SK-N-SH (cell line): Measurements from ENCODE around the gene DAPP1.

Source experiments
- EZH2phosphoT487 ChIP-seq: fragments of 200-600 bp; sonication (generic); IDR thresholded peaks from 2 replicates; pipeline ENCODE4 v1.6.1; 2017; ENCODE audit warnings: low read depth, mixed run types, mild to moderate bottlenecking, antibody characterized with exemption, moderate library complexity, borderline replicate concordance
- MXI1 ChIP-seq: IDR thresholded peaks from 2 replicates; pipeline ENCODE4 v1.6.1; 2012; ENCODE audit warnings: mild to moderate bottlenecking, low read depth, low read length, improper control_type of control experiment
- NFIC ChIP-seq: IDR thresholded peaks from 2 replicates; pipeline ENCODE4 v1.4.0; 2012; ENCODE audit warnings: borderline replicate concordance
- NRF1 ChIP-seq: IDR thresholded peaks from 2 replicates; pipeline ENCODE4 v1.6.1; 2012; ENCODE audit warnings: low read depth, mild to moderate bottlenecking, low read length
- POLR2AphosphoS5 ChIP-seq: IDR thresholded peaks from 2 replicates; pipeline ENCODE4 v1.6.1; 2012; ENCODE audit warnings: low read depth, low read length
- RCOR1 ChIP-seq: fragments of 150-350 bp; IDR thresholded peaks from 2 replicates; pipeline ENCODE4 v1.6.1; 2017; ENCODE audit warnings: antibody characterized with exemption, low read length
- RFX5 ChIP-seq: IDR thresholded peaks from 2 replicates; pipeline ENCODE4 v1.6.1; 2012; ENCODE audit warnings: mild to moderate bottlenecking, improper control_type of control experiment, low read length
- SIN3A ChIP-seq: IDR thresholded peaks from 2 replicates; pipeline ENCODE4 v1.6.1; 2012; ENCODE audit warnings: low read depth, mild to moderate bottlenecking, low read length, moderate library complexity, borderline replicate concordance
- TCF12 ChIP-seq: IDR thresholded peaks from 2 replicates; pipeline ENCODE4 v1.4.0; 2012
- TEAD4 ChIP-seq: IDR thresholded peaks from 2 replicates; pipeline ENCODE4 v1.4.0; 2012; ENCODE audit warnings: mild to moderate bottlenecking, borderline replicate concordance; ENCODE audit not compliant: insufficient read depth
- TF ChIP-seq, protein P1 (sequence below): fragments of 200-600 bp; sonication (generic); IDR thresholded peaks from 2 replicates; pipeline ENCODE4 v1.6.1; 2017; ENCODE audit warnings: antibody characterized with exemption, mild to moderate bottlenecking, moderate library complexity
- TF ChIP-seq, protein P2 (sequence below): IDR thresholded peaks from 2 replicates; pipeline ENCODE4; 2012
- TF ChIP-seq, protein P3 (sequence below): IDR thresholded peaks from 2 replicates; pipeline ENCODE4 v1.6.1; 2012; ENCODE audit warnings: mild to moderate bottlenecking, low read depth, low read length, moderate library complexity
- TF ChIP-seq, protein P4 (sequence below): IDR thresholded peaks from 2 replicates; pipeline ENCODE4 v1.4.0; 2012; ENCODE audit warnings: low read depth, borderline replicate concordance

DNA sequence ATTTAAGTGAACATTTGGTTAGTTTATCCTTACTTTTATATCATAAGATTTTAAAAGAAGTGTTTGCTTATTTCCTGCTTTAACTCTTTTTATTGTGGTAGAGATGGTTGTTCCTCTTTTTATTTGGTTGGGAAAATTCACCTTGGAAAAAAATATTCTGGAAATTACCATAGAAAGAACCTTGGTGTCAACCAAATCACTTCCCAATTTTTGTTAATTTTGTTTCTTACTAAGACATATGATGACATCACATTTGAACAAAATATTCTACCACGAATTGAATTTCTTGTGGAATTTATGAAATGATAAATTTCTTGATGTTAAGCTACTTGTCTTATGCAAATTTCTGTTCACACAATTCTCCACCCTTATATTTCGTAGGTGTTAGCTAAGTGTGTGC lies 43.9 kb downstream of the DAPP1 start:
- TF ChIP-seq POLR2AphosphoS5, result no peak
- no peak for TF ChIP-seq TCF12
- TF ChIP-seq NFIC, result no peak
- TF ChIP-seq, protein P1, sequence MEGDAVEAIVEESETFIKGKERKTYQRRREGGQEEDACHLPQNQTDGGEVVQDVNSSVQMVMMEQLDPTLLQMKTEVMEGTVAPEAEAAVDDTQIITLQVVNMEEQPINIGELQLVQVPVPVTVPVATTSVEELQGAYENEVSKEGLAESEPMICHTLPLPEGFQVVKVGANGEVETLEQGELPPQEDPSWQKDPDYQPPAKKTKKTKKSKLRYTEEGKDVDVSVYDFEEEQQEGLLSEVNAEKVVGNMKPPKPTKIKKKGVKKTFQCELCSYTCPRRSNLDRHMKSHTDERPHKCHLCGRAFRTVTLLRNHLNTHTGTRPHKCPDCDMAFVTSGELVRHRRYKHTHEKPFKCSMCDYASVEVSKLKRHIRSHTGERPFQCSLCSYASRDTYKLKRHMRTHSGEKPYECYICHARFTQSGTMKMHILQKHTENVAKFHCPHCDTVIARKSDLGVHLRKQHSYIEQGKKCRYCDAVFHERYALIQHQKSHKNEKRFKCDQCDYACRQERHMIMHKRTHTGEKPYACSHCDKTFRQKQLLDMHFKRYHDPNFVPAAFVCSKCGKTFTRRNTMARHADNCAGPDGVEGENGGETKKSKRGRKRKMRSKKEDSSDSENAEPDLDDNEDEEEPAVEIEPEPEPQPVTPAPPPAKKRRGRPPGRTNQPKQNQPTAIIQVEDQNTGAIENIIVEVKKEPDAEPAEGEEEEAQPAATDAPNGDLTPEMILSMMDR, result no peak
- no peak for TF ChIP-seq NRF1
- TF ChIP-seq EZH2phosphoT487, result no peak
- no peak for TF ChIP-seq RCOR1
- TF ChIP-seq, protein P2, sequence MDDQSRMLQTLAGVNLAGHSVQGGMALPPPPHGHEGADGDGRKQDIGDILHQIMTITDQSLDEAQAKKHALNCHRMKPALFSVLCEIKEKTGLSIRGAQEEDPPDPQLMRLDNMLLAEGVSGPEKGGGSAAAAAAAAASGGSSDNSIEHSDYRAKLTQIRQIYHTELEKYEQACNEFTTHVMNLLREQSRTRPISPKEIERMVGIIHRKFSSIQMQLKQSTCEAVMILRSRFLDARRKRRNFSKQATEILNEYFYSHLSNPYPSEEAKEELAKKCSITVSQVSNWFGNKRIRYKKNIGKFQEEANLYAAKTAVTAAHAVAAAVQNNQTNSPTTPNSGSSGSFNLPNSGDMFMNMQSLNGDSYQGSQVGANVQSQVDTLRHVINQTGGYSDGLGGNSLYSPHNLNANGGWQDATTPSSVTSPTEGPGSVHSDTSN, result no peak
- no peak for TF ChIP-seq TEAD4
- TF ChIP-seq, protein P3, sequence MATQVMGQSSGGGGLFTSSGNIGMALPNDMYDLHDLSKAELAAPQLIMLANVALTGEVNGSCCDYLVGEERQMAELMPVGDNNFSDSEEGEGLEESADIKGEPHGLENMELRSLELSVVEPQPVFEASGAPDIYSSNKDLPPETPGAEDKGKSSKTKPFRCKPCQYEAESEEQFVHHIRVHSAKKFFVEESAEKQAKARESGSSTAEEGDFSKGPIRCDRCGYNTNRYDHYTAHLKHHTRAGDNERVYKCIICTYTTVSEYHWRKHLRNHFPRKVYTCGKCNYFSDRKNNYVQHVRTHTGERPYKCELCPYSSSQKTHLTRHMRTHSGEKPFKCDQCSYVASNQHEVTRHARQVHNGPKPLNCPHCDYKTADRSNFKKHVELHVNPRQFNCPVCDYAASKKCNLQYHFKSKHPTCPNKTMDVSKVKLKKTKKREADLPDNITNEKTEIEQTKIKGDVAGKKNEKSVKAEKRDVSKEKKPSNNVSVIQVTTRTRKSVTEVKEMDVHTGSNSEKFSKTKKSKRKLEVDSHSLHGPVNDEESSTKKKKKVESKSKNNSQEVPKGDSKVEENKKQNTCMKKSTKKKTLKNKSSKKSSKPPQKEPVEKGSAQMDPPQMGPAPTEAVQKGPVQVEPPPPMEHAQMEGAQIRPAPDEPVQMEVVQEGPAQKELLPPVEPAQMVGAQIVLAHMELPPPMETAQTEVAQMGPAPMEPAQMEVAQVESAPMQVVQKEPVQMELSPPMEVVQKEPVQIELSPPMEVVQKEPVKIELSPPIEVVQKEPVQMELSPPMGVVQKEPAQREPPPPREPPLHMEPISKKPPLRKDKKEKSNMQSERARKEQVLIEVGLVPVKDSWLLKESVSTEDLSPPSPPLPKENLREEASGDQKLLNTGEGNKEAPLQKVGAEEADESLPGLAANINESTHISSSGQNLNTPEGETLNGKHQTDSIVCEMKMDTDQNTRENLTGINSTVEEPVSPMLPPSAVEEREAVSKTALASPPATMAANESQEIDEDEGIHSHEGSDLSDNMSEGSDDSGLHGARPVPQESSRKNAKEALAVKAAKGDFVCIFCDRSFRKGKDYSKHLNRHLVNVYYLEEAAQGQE, result no peak
- TF ChIP-seq SIN3A, result no peak
- TF ChIP-seq, protein P4, sequence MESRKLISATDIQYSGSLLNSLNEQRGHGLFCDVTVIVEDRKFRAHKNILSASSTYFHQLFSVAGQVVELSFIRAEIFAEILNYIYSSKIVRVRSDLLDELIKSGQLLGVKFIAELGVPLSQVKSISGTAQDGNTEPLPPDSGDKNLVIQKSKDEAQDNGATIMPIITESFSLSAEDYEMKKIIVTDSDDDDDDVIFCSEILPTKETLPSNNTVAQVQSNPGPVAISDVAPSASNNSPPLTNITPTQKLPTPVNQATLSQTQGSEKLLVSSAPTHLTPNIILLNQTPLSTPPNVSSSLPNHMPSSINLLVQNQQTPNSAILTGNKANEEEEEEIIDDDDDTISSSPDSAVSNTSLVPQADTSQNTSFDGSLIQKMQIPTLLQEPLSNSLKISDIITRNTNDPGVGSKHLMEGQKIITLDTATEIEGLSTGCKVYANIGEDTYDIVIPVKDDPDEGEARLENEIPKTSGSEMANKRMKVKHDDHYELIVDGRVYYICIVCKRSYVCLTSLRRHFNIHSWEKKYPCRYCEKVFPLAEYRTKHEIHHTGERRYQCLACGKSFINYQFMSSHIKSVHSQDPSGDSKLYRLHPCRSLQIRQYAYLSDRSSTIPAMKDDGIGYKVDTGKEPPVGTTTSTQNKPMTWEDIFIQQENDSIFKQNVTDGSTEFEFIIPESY, result no peak
- no peak for TF ChIP-seq MXI1
- no peak for TF ChIP-seq RFX5
